Measurements from ENCODE around the gene DIS3L2. TPM values are rescaled to one million over a fixed set of nuclear protein-coding genes. Genes with fewer than 3 reads are reported as not detected.
"Not testable (repeated sequence)": the region's sequence is repeated elsewhere in the genome, so short reads cannot be mapped to it uniquely, and the experiment has no call there.

Gene DIS3L2
- total RNA-seq, 1 donor from 2014 or later: 34.7 TPM

GRCh38 chr2:232334885-232335205 is 373.3 kb downstream of the DIS3L2 start:
- not testable (repeated sequence) for DNase-seq

GRCh38 chr2:232335206-232335858 is 373.8 kb downstream of the DIS3L2 start:
- DNase-seq: not testable (repeated sequence)

- no peak for DNase-seq
Observed at GRCh38 chr2:232335859-232336215, 374.3 kb downstream of the DIS3L2 start.

GRCh38 chr2:232336241-232336736 is 374.8 kb downstream of the DIS3L2 start:
- no peak for DNase-seq

- DNase-seq: no peak
Observed at GRCh38 chr2:232336981-232337720, 375.6 kb downstream of the DIS3L2 start.

- DNase-seq: not testable (repeated sequence)
Observed at GRCh38 chr2:232338094-232338758, 376.7 kb downstream of the DIS3L2 start.

GRCh38 chr2:232338759-232339106 is 377.2 kb downstream of the DIS3L2 start:
- DNase-seq: no peak

GRCh38 chr2:232339121-232340081 is 377.9 kb downstream of the DIS3L2 start:
- DNase-seq: no peak

- no peak for DNase-seq
Observed at GRCh38 chr2:232340171-232340935, 378.8 kb downstream of the DIS3L2 start.

- no peak for DNase-seq
Observed at GRCh38 chr2:232341061-232341738, 379.7 kb downstream of the DIS3L2 start.

GRCh38 chr2:232341739-232342126 is 380.2 kb downstream of the DIS3L2 start:
- no peak for DNase-seq

GRCh38 chr2:232342635-232343565 is 381.4 kb downstream of the DIS3L2 start:
- no peak for DNase-seq

GRCh38 chr2:232343821-232344220 is 382.3 kb downstream of the DIS3L2 start:
- no peak for DNase-seq

GRCh38 chr2:232345251-232345650 is 383.7 kb downstream of the DIS3L2 start:
- no peak for DNase-seq

GRCh38 chr2:232347369-232347768 is 385.9 kb downstream of the DIS3L2 start:
- no peak for DNase-seq

GRCh38 chr2:232348936-232349335 is 387.4 kb downstream of the DIS3L2 start:
- DNase-seq: no peak

GRCh38 chr2:232349546-232349945 is 388.0 kb downstream of the DIS3L2 start:
- DNase-seq: no peak

GRCh38 chr2:232349946-232350635 is 388.6 kb downstream of the DIS3L2 start:
- DNase-seq: peak; percentile 29
